HG03045 (cell line): ENCODE measurements around the gene THRB.
A peak's percentile ranks its signal among the peaks of the same experiment; 100 is the strongest.

Source experiments
- ATAC-seq: cut with Tn5 transposase; IDR thresholded peaks from one replicate; pipeline ENCODE4 v1.9.1; 2021; ENCODE audit warnings: mild to moderate bottlenecking, moderate library complexity; ENCODE audit not compliant: unreplicated experiment

The THRB gene

GRCh38 chr3:24195504-24196230, 299.0 kb downstream of the THRB start:
- no peak for ATAC-seq

DNA sequence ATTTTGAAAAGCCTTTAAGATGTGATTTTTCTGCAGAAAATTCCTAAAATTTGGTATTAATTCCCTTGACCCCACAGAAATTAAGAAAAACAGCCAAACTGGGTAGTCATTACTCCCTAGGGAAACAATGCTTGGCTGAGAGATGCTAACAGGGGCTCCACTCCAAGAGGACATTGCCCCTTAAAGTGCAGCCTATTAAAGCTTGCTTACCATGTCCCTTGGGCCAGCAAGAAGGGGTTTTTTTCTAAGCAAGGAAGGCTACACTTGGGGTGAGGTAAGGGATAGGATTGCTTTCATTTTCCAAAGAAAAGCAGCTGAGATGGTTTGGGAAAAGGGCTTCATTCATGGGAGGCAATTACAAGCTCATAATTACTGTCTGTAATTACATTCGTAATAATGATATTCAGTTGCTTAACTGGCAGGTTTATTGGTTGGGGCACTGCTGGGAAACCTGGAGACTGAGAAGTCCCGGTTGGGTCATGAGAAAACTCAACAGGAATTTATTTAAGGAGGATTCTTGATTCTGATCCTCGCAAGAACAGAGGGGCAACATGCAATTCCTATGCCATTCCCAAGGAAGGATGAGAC, 302.1 kb downstream of the THRB start:
- ATAC-seq, result no peak

GRCh38 chr3:24191801-24192403, 302.7 kb downstream of the THRB start:
- no peak for ATAC-seq

DNA sequence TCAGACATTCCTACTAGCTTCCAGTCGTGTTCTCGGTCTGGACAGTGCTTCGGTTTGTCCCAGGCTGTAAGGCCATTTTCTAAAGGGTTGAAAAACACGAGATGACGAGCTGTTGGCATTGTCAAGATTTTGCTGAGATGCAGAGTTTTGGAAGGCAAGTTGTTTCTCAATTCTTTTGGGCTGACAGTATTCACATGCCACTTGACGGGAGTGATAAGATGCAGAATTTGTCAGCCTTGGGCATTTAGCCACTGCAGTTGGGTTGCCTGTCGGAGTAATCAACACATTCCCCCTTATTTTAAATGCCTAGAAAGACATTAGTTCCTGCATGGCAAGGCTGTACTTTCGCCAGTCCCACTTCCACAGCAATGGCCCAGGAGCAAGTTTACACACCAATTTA, 304.4 kb downstream of the THRB start:
- ATAC-seq, result no peak

DNA sequence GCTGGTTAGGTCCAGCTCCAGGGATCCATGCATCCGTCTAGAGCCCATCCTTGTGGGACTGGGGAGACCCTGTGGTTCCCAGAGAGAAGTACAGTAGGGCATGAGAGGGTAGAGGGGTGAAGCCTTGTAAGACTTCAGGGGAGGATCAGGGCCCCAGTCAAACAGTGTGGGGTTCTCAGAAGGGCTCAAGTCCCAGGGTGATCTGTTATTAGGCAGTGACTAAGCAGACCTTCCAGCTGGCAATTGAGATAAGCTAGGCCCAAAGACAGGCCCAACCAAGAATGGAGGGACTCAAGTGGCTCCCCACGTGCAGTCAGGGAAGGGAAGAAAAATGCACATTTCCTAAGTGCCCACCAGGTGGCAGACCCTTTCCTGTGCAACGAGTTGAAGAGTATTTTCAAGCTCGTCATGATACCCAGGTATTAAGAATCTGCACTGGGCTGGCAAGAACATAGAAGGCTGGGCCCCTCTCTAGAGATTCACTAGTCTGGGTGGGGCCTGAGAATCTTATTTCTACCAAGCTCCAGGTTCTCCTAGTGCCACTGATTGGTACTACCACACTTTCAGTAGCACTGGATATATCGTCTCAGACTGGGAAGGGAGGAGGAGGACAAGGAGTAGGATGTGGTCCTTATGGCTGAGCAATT, 308.8 kb downstream of the THRB start:
- ATAC-seq, result peak; percentile 60

GRCh38 chr3:24184528-24185176, 310.0 kb downstream of the THRB start:
- no peak for ATAC-seq

- ATAC-seq, result no peak
Measured at GRCh38 chr3:24182756-24183155, 311.9 kb downstream of the THRB start.

- no peak for ATAC-seq
Measured at GRCh38 chr3:24181256-24181655, 313.4 kb downstream of the THRB start.

DNA sequence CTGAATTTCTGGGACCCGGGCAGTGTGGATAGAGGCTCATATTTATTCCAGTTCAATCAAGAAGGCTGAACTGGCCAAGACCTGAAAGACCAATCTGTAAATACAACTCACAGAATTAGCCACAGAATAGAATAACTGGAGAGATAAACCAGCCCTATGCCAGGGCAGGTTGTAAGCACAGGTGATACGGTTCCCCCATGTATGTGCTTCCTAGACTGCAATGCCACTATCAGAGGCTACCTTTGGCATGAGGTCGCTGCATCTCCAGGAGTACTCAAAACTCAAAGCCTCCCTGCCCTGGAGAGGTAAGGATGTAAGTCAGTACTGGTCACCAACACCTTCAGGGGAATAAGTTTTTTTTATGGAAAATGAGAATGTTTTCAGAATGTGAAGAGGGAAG, 314.0 kb downstream of the THRB start:
- no peak for ATAC-seq

GRCh38 chr3:24177201-24177600, 317.4 kb downstream of the THRB start:
- no peak for ATAC-seq

DNA sequence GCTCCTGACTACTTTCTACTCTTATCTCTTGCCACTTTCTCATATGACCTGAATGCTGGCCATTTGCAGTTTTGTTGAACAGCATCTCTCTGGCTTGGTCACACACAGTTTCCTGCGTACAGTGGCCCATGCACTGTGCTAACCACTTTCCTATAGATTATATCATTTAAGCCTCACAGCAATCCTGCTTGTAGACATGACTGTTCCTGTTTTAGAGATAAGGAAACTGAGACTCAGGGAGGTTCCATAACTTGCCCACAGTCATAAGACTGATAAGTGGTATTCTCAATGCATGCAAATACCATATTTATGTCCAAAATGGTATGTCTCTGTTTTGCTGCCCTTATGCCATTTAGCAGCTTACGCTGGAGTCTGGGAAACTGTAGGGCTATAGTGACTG, 320.0 kb downstream of the THRB start:
- no peak for ATAC-seq

DNA sequence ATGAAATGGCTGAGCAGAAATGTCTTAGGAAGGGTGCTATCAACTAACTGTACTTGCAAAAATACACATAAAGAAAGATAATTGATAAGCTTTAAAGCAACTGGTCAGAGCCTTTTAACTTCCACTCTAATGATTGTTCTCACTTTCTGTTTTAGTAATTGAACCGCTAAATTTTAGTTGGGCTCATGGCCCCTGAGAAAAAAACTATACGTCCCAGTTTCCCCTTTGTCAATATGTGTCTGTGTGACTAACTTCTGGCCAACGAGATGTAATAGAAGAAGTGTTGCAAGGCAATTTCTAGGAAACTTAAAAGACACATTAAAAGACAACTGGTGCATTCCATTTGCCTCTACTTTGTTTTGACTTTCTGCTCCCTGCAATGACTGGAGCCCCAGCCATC, 325.7 kb downstream of the THRB start:
- no peak for ATAC-seq

DNA sequence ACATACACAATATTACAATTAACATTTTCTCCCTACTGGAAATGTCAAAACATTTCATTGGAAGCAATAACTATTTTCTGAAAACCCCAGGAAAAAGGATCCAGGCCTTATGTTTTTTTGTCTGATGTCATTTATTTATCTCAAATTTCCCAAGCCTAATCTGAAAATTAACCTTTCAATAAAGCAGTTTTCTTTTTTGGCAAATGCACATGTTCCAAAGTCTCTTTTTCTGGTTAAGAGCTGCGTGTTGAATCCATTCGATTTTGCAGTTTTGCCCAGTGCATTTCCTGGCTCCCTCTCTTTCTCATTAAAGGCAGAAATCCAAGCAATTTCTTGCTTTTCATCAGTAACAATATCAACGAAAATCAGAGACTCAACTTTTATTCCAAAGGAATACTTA, 327.2 kb downstream of the THRB start:
- no peak for ATAC-seq

DNA sequence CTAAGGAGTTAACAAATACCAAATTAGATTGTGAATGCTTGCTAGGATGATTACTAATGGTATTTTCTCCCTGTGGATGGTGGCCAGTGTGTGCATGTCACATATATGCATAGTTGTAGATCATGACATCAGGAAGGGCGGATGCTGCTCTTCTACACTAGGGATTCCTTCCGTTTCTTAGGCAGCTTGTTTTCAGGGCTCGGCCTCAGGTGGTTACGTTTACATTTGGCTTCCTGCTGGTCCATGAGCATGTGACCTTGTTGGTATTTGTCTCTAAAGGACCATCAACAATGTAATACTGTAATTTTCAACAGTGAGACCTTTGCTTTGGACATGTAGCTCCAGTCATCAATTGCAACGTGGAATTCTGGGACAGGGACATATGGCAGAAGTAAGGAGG, 328.1 kb downstream of the THRB start:
- no peak for ATAC-seq

DNA sequence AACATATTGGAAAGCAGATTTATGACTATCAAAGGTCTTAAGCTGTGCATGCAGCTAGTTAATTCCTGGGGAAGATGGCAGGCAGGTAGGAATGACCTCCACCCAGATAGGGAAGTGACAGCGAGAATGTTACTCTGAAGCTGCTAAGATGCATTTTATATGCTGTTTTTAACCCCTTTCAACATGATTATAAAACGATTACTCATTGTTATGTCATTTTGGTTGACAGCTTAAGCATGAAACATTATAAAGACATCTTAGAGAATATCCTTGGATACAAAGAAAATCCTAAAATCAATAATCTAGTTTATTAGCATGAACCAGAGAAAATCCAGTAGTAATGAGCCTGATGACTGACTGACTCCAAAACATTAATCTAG, 329.1 kb downstream of the THRB start:
- ATAC-seq, result no peak

GRCh38 chr3:24164967-24165602, 329.6 kb downstream of the THRB start:
- no peak for ATAC-seq

GRCh38 chr3:24162929-24163328, 331.7 kb downstream of the THRB start:
- ATAC-seq, result no peak

GRCh38 chr3:24161841-24162240, 332.8 kb downstream of the THRB start:
- ATAC-seq, result no peak

- no peak for ATAC-seq
Measured at GRCh38 chr3:24160424-24161095, 334.1 kb downstream of the THRB start.

GRCh38 chr3:24158761-24159454, 335.7 kb downstream of the THRB start:
- ATAC-seq, result no peak
